GM08714 (cell line): ENCODE data around the gene WFIKKN1.

Experiments used
- H3K4me3 ChIP-seq: fragments of 200-500 bp; sonication (Bioruptor generic); 2 replicates; pipeline ENCODE4 v1.5.1; 2014; ENCODE audit warnings: mild to moderate bottlenecking, low read length, inconsistent platforms
- ZNF274 ChIP-seq: IDR thresholded peaks from 2 replicates; pipeline ENCODE4 v1.6.1; 2012; ENCODE audit warnings: mild to moderate bottlenecking, low read depth, low read length

Gene WFIKKN1

GRCh38 chr16:660459-661183 lies 29.8 kb downstream of the WFIKKN1 start:
- TF ChIP-seq ZNF274, result no peak
- H3K4me3 ChIP-seq, result no peak overlapping the region

GRCh38 chr16:661184-661821 lies 30.5 kb downstream of the WFIKKN1 start:
- no peak for TF ChIP-seq ZNF274
- H3K4me3 ChIP-seq, result no peak overlapping the region

- no peak overlapping the region for H3K4me3 ChIP-seq
- no peak for TF ChIP-seq ZNF274
Measured at GRCh38 chr16:662095-662494, 31.3 kb downstream of the WFIKKN1 start.

- TF ChIP-seq ZNF274, result no peak
- no peak overlapping the region for H3K4me3 ChIP-seq
Measured at GRCh38 chr16:662597-662996, 31.8 kb downstream of the WFIKKN1 start.

GRCh38 chr16:666572-666971 lies 35.8 kb downstream of the WFIKKN1 start:
- no peak overlapping the region for H3K4me3 ChIP-seq
- TF ChIP-seq ZNF274, result no peak

GRCh38 chr16:667113-667779 lies 36.5 kb downstream of the WFIKKN1 start:
- TF ChIP-seq ZNF274, result no peak
- H3K4me3 ChIP-seq, result no peak overlapping the region

GRCh38 chr16:667780-668518 lies 37.2 kb downstream of the WFIKKN1 start, which contains the start of gene RHOT2:
TSS of gene RHOT2 (plus strand) at chr16:668132. CDS start at chr16:668200, 68 bp downstream.
- TF ChIP-seq ZNF274, result no peak
- peak within 1 kb of the TSS; percentile 79 for H3K4me3 ChIP-seq

- peak overlapping the region; percentile 79 for H3K4me3 ChIP-seq
- no peak for TF ChIP-seq ZNF274
Measured at GRCh38 chr16:668519-669171, 37.9 kb downstream of the WFIKKN1 start.

- H3K4me3 ChIP-seq, result no peak overlapping the region
- no peak for TF ChIP-seq ZNF274
Measured at GRCh38 chr16:669666-670065, 38.9 kb downstream of the WFIKKN1 start.

GRCh38 chr16:670485-671352 lies 39.9 kb downstream of the WFIKKN1 start:
- no peak for TF ChIP-seq ZNF274

GRCh38 chr16:671353-672131 lies 40.8 kb downstream of the WFIKKN1 start:
- TF ChIP-seq ZNF274, result no peak
- no peak overlapping the region for H3K4me3 ChIP-seq

More at GRCh38 chr16:670485-671352, 39.9 kb downstream of the WFIKKN1 start:
- no peak overlapping the region for H3K4me3 ChIP-seq

- no peak for TF ChIP-seq ZNF274
- H3K4me3 ChIP-seq, result no peak overlapping the region
Measured at GRCh38 chr16:672371-672770, 41.6 kb downstream of the WFIKKN1 start.

- no peak overlapping the region for H3K4me3 ChIP-seq
- no peak for TF ChIP-seq ZNF274
Measured at GRCh38 chr16:672851-673250, 42.1 kb downstream of the WFIKKN1 start.
